ENCODE results near the gene STARD6.

- TF ChIP-seq SREBF1 (IDR thresholded peaks at IDR 0.05; ENCODE audit: low read length) (no peak), CBFB (IDR thresholded peaks at IDR 0.05; ENCODE audit: low read depth) (no peak), JUND (IDR thresholded peaks at IDR 0.05; ENCODE audit: low read depth, low read length) (no peak), CHD2 (IDR thresholded peaks at IDR 0.05; ENCODE audit: borderline replicate concordance, low read depth, low read length) (no peak), SIN3A (IDR thresholded peaks at IDR 0.05; ENCODE audit: low read depth, low read length) (no peak), PBX3 (IDR thresholded peaks at IDR 0.05; ENCODE audit: insufficient replicate concordance, low read depth, low read length) (no peak), CTCF (IDR thresholded peaks at IDR 0.05 in 2 of 3, conservative IDR thresholded peaks at IDR 0.05 in 1 of 3; ENCODE audit: control insufficient read depth in 2 of 3, extremely low read depth in 1 of 3, insufficient read depth in 1 of 3, low read depth in 3 of 3, low read length in 3 of 3) (no peak), EZH2 (IDR thresholded peaks at IDR 0.05; ENCODE audit: borderline replicate concordance, control insufficient read depth, low read depth, low read length) (no peak), MEF2B (IDR thresholded peaks at IDR 0.05; ENCODE audit: partially characterized antibody, poor library complexity, severe bottlenecking) (no peak), POLR2AphosphoS5 (IDR thresholded peaks at IDR 0.05; ENCODE audit: low read length) (no peak), RELA (IDR thresholded peaks at IDR 0.05; ENCODE audit: borderline replicate concordance, partially characterized antibody) (no peak)
Measured at GRCh38 chr18:54316071-54316820, 41.4 kb downstream of the STARD6 start.

All from GM12878 (cell line).